BLaER1 treated with 17β-estradiol and CSF1 and Interleukin-3, amounts not matched to agents 10 nM and 100 nM (cell line): Measurements from ENCODE around the gene RALGPS2.

Source experiments
- H3K27ac ChIP-seq, 11 experiments: shearing (Covaris generic); formaldehyde crosslinking; 2 replicates each; pipeline ENCODE4 v1.8.1; 2022
- H3K27me3 ChIP-seq, 11 experiments: shearing (Covaris generic); formaldehyde crosslinking; 2 replicates each; pipeline ENCODE4 v1.8.1; 2022
- H3K36me3 ChIP-seq, 11 experiments: shearing (Covaris generic); formaldehyde crosslinking; 2 replicates each; pipeline ENCODE4 v1.8.1; 2022
- H3K4me1 ChIP-seq, 10 experiments: shearing (Covaris generic); formaldehyde crosslinking; 2 replicates each; pipeline ENCODE4 v1.8.1; 2022
- H3K4me2 ChIP-seq, 11 experiments: shearing (Covaris generic); formaldehyde crosslinking; 2 replicates each; pipeline ENCODE4 v1.8.1; 2022
- H3K4me3 ChIP-seq, 10 experiments: shearing (Covaris generic); formaldehyde crosslinking; 2 replicates each; pipeline ENCODE4 v1.8.1; 2022
- H3K9ac ChIP-seq, 11 experiments: shearing (Covaris generic); formaldehyde crosslinking; 2 replicates each; pipeline ENCODE4 v1.8.1; 2022
- H3K9me3 ChIP-seq, 11 experiments: shearing (Covaris generic); formaldehyde crosslinking; replicated peaks in 1 of 11; 2 replicates each; pipeline ENCODE4 v1.8.1; 2022
- H4K20me1 ChIP-seq, 11 experiments: shearing (Covaris generic); formaldehyde crosslinking; 2 replicates each; pipeline ENCODE4 v1.8.1; 2022
- Cebpa-rat ChIP-seq, 11 experiments: shearing (Covaris generic); IDR thresholded peaks; 2 replicates each; pipeline ENCODE4 v1.8.1; 2022

RALGPS2 gene

DNA sequence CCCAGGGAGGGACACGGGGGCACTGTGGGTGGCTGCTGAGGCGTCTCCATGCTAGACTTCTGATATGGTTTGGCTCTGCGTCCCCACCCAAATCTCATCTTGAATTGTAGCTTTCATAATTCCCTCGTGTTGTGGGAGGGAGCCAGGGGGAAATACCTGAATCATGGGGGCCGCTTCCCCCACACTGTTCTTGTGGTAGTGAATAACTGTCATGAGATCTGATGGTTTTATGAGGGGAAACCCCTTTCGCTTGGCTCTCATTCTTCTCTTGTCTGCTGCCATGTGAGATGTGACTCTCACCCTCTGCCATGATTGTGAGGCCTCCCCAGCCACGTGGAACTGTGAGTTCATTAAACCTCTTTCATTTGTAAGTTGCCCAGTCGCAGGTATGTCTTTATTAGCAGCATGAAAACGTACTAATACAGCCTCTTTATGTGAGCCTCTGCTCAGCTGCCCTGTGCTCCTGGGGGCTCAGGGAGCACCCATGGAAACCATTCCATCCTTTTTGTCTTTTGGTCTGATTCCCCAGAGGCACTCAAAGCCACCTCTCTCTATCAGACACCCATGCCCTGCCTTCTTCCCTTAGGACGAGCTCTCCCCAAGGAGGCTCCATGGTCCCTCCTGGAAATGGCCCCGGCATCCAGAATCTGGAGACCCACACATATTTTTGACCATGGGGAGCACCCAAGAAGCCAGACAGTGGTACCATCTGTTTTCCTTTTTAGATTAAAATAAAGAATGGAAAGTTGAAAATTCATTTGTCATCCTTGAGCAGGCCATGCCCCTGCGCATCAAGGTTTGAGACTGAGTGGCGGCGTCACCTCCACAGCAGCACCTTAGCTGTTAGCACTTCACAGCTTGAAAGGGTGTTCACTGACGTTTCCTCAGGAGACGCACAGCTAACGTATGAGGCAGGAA lies 234.8 kb downstream of the RALGPS2 start:
- H3K4me1 ChIP-seq = no peaks in the 10 kb centered on the region
- no peak overlapping the region for H3K4me3 ChIP-seq
- peaks cover 0 to 8% (median 2%) of the 10 kb centered on the region in 11 experiments; a peak in 5 of 22 replicates for H3K9me3 ChIP-seq
- no peaks in the 10 kb centered on the region for H3K36me3 ChIP-seq
- no peaks in the 10 kb centered on the region for H3K27me3 ChIP-seq
- H3K4me2 ChIP-seq = no peak overlapping the region
- H3K9ac ChIP-seq = no peak overlapping the region
- H4K20me1 ChIP-seq = no peaks in the 10 kb centered on the region
- no peak overlapping the region for H3K27ac ChIP-seq
- no peak for TF ChIP-seq Cebpa-rat (IDR thresholded peaks at IDR 0.05)

- H3K4me1 ChIP-seq = peaks cover 0 to 4% (median 0%) of the 10 kb centered on the region in 10 experiments; a peak in 1 of 20 replicates
- no peaks in the 10 kb centered on the region for H3K36me3 ChIP-seq
- H4K20me1 ChIP-seq = no peaks in the 10 kb centered on the region
- H3K27me3 ChIP-seq = no peaks in the 10 kb centered on the region
- no peak overlapping the region for H3K9ac ChIP-seq
- H3K4me2 ChIP-seq = no peak overlapping the region
- TF ChIP-seq Cebpa-rat (IDR thresholded peaks at IDR 0.05) = no peak
- H3K9me3 ChIP-seq = peaks cover 0 to 14% (median 6%) of the 10 kb centered on the region in 11 experiments; a peak in 6 of 22 replicates
- no peak overlapping the region for H3K4me3 ChIP-seq
- H3K27ac ChIP-seq = no peak overlapping the region
Observed at GRCh38 chr1:178960482-178961240, 235.6 kb downstream of the RALGPS2 start.

DNA sequence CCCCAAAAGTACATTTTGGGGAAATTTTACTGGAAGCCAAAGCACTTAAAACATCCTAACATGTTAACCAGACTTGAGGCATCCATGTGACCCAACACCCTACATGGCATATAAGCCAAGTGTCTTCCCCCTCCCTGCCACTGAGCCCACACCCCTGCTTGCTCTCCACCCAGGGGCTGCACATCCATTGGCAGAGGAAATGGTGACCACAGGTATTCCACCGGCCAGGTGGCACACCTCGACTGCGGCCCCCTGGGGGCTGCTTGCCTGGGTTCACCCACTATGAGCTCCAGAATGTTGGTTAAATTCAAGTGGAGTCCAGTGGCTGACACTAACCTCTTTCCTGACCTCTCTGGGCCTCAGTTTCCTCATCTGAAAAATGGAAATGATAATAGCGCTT lies 236.3 kb downstream of the RALGPS2 start:
- TF ChIP-seq Cebpa-rat (IDR thresholded peaks at IDR 0.05) = no peak
- no peaks in the 10 kb centered on the region for H3K27me3 ChIP-seq
- peaks cover 0 to 14% (median 6%) of the 10 kb centered on the region in 11 experiments; a peak in 6 of 22 replicates for H3K9me3 ChIP-seq
- H3K27ac ChIP-seq = no peak overlapping the region
- no peaks in the 10 kb centered on the region for H4K20me1 ChIP-seq
- no peak overlapping the region for H3K9ac ChIP-seq
- peaks cover under 1 to 11% (median 5%) of the 10 kb centered on the region in 10 experiments; a peak in 13 of 20 replicates for H3K4me1 ChIP-seq
- H3K36me3 ChIP-seq = no peaks in the 10 kb centered on the region
- no peak overlapping the region for H3K4me2 ChIP-seq
- H3K4me3 ChIP-seq = no peak overlapping the region

DNA sequence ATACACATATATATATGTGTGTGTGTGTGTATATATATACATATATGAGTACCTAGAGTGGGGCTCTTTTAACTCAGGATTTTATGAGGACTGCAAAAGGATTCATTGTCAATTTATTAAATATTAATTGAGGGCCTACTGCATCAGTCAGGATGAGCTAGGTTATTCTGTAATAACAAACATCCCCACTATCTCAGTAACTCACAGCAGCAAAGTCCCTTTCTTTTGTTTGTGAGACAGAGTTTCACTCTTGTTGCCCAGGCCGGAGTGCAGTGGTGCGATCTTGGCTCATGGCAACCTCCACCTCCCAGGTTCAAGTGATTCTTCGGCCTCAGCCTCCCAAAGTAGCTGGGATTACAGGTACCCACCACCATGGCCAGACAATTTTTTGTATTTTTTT lies 236.8 kb downstream of the RALGPS2 start:
- Histone ChIP-seq H3K9me3 (peaks cover 0 to 14% (median 6%) of the 10 kb centered on the region in 11 experiments; a peak in 6 of 22 replicates), H4K20me1 (no peaks in the 10 kb centered on the region), H3K27ac (no peak overlapping the region), H3K4me2 (no peak overlapping the region), H3K27me3 (no peaks in the 10 kb centered on the region), H3K4me1 (peaks cover 3 to 15% (median 9%) of the 10 kb centered on the region in 10 experiments; a peak in 13 of 20 replicates), H3K36me3 (no peaks in the 10 kb centered on the region), H3K4me3 (no peak overlapping the region), H3K9ac (no peak overlapping the region)
- no peak for TF ChIP-seq Cebpa-rat (IDR thresholded peaks at IDR 0.05)

GRCh38 chr1:178962853-178963711 lies 238.0 kb downstream of the RALGPS2 start:
- H3K27ac ChIP-seq = no peak overlapping the region
- peaks cover 3 to 15% (median 9%) of the 10 kb centered on the region in 10 experiments; a peak in 13 of 20 replicates for H3K4me1 ChIP-seq
- no peak for TF ChIP-seq Cebpa-rat (IDR thresholded peaks at IDR 0.05)
- H3K9ac ChIP-seq = no peak overlapping the region
- H3K4me3 ChIP-seq = no peak overlapping the region
- H3K4me2 ChIP-seq = no peak overlapping the region
- no peaks in the 10 kb centered on the region for H3K36me3 ChIP-seq
- H3K9me3 ChIP-seq = peaks cover 0 to 14% (median 6%) of the 10 kb centered on the region in 11 experiments; a peak in 6 of 22 replicates
- no peaks in the 10 kb centered on the region for H4K20me1 ChIP-seq
- no peaks in the 10 kb centered on the region for H3K27me3 ChIP-seq

- Histone ChIP-seq H3K4me2 (no peak overlapping the region), H4K20me1 (no peaks in the 10 kb centered on the region), H3K27ac (no peak overlapping the region), H3K36me3 (no peaks in the 10 kb centered on the region), H3K9ac (no peak overlapping the region), H3K4me3 (no peak overlapping the region), H3K4me1 (peaks cover 3 to 15% (median 9%) of the 10 kb centered on the region in 10 experiments; a peak in 13 of 20 replicates), H3K9me3 (peaks cover 0 to 14% (median 6%) of the 10 kb centered on the region in 11 experiments; a peak in 6 of 22 replicates), H3K27me3 (no peaks in the 10 kb centered on the region)
- peak in 3 of 11 experiments; percentile 28 to 80 (median 41); a peak in 4 of 22 replicates for TF ChIP-seq Cebpa-rat (IDR thresholded peaks at IDR 0.05)
Observed at GRCh38 chr1:178964469-178965330, 239.7 kb downstream of the RALGPS2 start.

GRCh38 chr1:178966312-178966711 lies 241.3 kb downstream of the RALGPS2 start:
- Histone ChIP-seq H3K9ac (no peak overlapping the region), H3K4me1 (peaks cover 3 to 15% (median 9%) of the 10 kb centered on the region in 10 experiments; a peak in 13 of 20 replicates), H3K4me2 (peak overlapping the region in 5 of 11 experiments; percentile 15 to 47 (median 38); a peak in 6 of 22 replicates), H3K9me3 (peaks cover 0 to 14% (median 6%) of the 10 kb centered on the region in 11 experiments; a peak in 6 of 22 replicates), H3K4me3 (no peak overlapping the region), H4K20me1 (no peaks in the 10 kb centered on the region), H3K36me3 (no peaks in the 10 kb centered on the region), H3K27ac (no peak overlapping the region), H3K27me3 (no peaks in the 10 kb centered on the region)
- no peak for TF ChIP-seq Cebpa-rat (IDR thresholded peaks at IDR 0.05)
